K562 (cell line): ENCODE measurements around the gene SELENOI.

Source experiments
- ATF2 ChIP-seq: sonication (generic); formaldehyde crosslinking; IDR thresholded peaks from 2 replicates; pipeline ENCODE4 v1.8.1; 2022; ENCODE audit warnings: missing genetic modification reagents
- CTCF ChIP-seq, 3 experiments: IDR thresholded peaks in 2 of 3; conservative IDR thresholded peaks in 1 of 3; 2 replicates each; pipeline ENCODE4 v1.5.1; 2011 to 2012; ENCODE audit warnings: low read length in 3 of 3, mild to moderate bottlenecking in 3 of 3, control low read depth in 2 of 3, improper control_type of control experiment in 1 of 3, inconsistent platforms in 1 of 3, low read depth in 1 of 3, mixed read lengths in 1 of 3, moderate library complexity in 1 of 3; ENCODE audit not compliant: insufficient read depth in 2 of 3
- EGR1 ChIP-seq: fragments of 450-650 bp; conservative IDR thresholded peaks from 2 replicates; pipeline ENCODE4 v1.6.1; 2017; ENCODE audit warnings: mild to moderate bottlenecking
- EP300 ChIP-seq: IDR thresholded peaks from 2 replicates; pipeline ENCODE4 v1.6.1; 2012; ENCODE audit warnings: low read length, improper control_type of control experiment
- LEF1 ChIP-seq: fragments of 450-650 bp; IDR thresholded peaks from 2 replicates; pipeline ENCODE4 v1.6.1; 2016; ENCODE audit warnings: mild to moderate bottlenecking
- POLR2A ChIP-seq: fragments of 450-650 bp; conservative IDR thresholded peaks from 2 replicates; pipeline ENCODE4 v1.6.1; 2016
- POLR2AphosphoS5 ChIP-seq: IDR thresholded peaks from 2 replicates; pipeline ENCODE4 v1.6.1; 2011; ENCODE audit warnings: mild to moderate bottlenecking, low read depth, low read length, moderate library complexity; ENCODE audit not compliant: control insufficient read depth, insufficient read depth
- RFX5 ChIP-seq: IDR thresholded peaks from 2 replicates; pipeline ENCODE4 v1.6.1; 2011; ENCODE audit warnings: low read depth, mild to moderate bottlenecking, improper control_type of control experiment, low read length
- SIX5 ChIP-seq, 2 experiments: IDR thresholded peaks; 2 replicates each; pipeline ENCODE4 v1.6.1; 2011; ENCODE audit warnings: low read length in 2 of 2, borderline replicate concordance in 1 of 2, low read depth in 1 of 2, mild to moderate bottlenecking in 1 of 2, moderate library complexity in 1 of 2; ENCODE audit not compliant: insufficient read depth in 1 of 2
- ZC3H11A ChIP-seq: IDR thresholded peaks from 2 replicates; pipeline ENCODE4 v1.6.1; 2012; ENCODE audit warnings: low read depth, low read length, improper control_type of control experiment
- ZNF740 ChIP-seq, 3 experiments: fragments of 200-800 bp in 1 of 3; sonication (Bioruptor generic) in 1 of 3; sonication (generic) in 1 of 3; formaldehyde crosslinking in 1 of 3; IDR thresholded peaks; 2 replicates each; pipeline versions ENCODE4 v1.6.1 to v1.8.0; 2016 to 2022; ENCODE audit warnings: mild to moderate bottlenecking in 2 of 3, missing compliant biosample characterization in 2 of 3, missing genetic modification characterization in 2 of 3, missing genetic modification reagents in 1 of 3
- ZNF766 ChIP-seq: fragments of 200-800 bp; sonication (Bioruptor generic); conservative IDR thresholded peaks from 2 replicates; pipeline ENCODE4 v1.6.1; 2016; ENCODE audit warnings: missing genetic modification characterization, missing compliant biosample characterization
- ZNF785 ChIP-seq: fragments of 250-450 bp; sonication (Bioruptor Pico); IDR thresholded peaks from 2 replicates; pipeline ENCODE4 v1.4.0; 2020; ENCODE audit warnings: mild to moderate bottlenecking

GRCh38 chr2:26364669-26365068 lies 18.7 kb downstream of the SELENOI start:
- TF ChIP-seq POLR2A (no peak), ZNF766 (CRISPR knock-in tag) (no peak), EP300 (no peak), LEF1 (no peak), ZNF740 (CRISPR knock-in tag; IDR thresholded peaks at IDR 0.05) (no peak), ZNF740 (tag; IDR thresholded peaks at IDR 0.05) (no peak), SIX5 (IDR thresholded peaks at IDR 0.05; ENCODE audit: borderline replicate concordance in 1 of 2, insufficient read depth in 1 of 2, low read depth in 1 of 2, low read length in 2 of 2) (no peak), ZNF785 (CRISPR knock-in tag) (no peak), CTCF (IDR thresholded peaks at IDR 0.05 in 2 of 3, conservative IDR thresholded peaks at IDR 0.05 in 1 of 3; ENCODE audit: insufficient read depth in 2 of 3, low read depth in 1 of 3, low read length in 3 of 3) (no peak), RFX5 (no peak), EGR1 (no peak), POLR2AphosphoS5 (no peak), ZC3H11A (no peak), ATF2 (CRISPR knock-in tag) (no peak)
